AG08395 (cell line): ENCODE data around the gene WFIKKN1.

ENCODE experiments used
- DNase-seq: peaks from one replicate; pipeline ENCODE4 v3.0.0; 2012; ENCODE audit warnings: mixed read lengths, low spot score

WFIKKN1 gene

DNA sequence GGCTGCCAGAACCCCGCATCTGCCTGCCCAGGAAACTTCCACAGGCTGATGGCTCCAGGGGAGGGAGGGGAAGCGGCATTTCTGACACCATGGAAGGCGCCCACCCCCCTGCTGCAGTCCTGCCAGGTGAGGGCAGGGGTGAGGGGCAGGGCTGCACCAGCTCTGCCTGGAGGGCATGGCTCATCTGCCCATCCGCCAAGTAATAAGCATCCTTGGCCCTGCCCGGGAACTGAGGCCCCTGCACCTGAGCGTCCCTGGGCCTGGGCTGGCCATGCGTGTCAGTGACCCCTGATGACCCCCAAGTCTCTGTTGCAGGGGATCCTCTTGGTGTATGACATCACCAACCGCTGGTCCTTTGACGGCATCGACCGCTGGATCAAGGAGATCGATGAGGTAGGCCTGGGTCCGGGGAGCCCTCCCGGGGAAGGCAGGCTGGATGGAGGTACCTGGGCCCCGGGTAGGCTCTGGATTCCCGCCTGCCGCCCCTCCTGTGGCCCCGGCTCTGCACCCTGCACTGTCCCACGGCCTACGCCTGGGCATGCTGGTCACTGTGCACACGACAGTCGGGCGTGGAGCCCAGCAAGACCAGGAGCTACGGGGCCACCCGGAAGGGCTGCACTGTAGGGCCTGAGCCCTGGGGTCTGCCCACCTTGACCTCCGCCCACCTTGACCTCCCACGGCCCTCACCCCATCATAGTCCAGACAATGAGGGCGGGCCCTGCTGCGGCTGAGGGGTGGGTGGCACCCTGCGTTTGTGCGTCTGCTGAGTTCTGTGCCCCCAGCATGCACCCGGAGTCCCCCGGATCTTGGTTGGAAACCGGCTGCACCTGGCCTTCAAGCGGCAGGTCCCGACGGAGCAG, 5.4 kb upstream of the WFIKKN1 start:
- DNase-seq = no peak

DNA sequence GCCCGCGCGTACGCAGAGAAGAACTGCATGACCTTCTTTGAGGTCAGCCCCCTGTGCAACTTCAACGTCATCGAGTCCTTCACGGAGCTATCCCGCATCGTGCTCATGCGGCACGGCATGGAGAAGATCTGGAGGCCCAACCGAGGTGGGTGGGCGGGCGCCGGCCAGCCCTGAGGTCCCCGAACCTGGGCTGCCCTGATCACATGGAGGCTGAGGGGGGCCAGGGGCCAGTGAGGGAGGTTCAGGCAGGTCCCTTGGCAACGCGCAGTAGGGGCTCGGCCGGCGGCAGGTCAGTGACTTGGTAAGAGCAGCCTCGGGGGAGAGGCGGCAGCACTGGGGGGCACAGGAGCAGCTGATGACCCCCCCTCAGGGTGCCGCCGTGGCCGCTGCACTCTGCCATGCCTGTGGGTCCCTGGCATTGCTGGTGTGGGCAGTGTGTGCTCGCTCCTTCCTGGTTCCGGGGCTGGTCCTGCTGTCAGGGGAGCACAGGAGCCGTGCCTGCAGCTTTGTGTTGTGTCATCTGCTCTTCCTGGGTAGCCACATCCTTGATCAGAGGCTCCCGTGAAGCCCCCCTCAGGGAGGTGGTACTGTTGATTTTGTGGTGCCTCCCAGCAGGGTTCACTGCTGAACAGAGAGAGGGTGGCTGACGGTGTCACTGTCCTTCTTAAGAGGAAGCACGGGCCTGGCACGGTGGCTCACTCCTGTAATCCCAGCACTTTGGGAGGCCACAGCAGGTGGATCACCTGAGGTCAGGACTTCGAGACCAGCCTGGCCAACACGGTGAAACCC, 4.6 kb upstream of the WFIKKN1 start:
- no peak for DNase-seq

DNA sequence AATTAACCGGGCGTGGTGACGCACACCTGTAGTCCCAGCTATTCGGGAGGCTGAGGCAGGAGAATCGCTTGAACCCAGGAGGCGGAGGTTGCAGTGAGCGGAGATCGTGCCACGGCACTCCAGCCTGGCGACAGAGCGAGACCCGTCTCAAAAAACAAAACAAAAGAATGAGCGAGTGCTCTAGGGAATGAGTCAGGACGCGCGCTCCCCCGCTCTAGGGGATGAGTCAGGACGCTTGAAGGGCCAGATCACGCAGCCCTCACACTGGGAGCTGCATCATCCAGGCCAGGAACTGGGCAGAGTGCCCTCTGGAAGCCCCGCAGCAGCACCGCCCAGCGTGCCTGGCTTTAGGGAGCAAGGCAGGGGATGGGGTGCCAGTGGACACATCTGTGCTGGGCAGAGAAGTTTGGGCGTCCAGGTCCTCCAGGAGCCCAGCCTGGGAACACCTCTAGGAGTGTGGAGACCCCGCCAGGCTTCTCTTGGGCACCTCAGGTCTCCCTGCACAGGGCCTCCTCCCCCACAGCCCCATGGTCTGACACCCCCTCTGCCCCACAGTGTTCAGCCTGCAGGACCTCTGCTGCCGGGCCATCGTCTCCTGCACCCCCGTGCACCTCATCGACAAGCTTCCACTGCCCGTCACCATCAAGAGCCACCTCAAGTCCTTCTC, 3.9 kb upstream of the WFIKKN1 start:
- peak; percentile 98 for DNase-seq

DNA sequence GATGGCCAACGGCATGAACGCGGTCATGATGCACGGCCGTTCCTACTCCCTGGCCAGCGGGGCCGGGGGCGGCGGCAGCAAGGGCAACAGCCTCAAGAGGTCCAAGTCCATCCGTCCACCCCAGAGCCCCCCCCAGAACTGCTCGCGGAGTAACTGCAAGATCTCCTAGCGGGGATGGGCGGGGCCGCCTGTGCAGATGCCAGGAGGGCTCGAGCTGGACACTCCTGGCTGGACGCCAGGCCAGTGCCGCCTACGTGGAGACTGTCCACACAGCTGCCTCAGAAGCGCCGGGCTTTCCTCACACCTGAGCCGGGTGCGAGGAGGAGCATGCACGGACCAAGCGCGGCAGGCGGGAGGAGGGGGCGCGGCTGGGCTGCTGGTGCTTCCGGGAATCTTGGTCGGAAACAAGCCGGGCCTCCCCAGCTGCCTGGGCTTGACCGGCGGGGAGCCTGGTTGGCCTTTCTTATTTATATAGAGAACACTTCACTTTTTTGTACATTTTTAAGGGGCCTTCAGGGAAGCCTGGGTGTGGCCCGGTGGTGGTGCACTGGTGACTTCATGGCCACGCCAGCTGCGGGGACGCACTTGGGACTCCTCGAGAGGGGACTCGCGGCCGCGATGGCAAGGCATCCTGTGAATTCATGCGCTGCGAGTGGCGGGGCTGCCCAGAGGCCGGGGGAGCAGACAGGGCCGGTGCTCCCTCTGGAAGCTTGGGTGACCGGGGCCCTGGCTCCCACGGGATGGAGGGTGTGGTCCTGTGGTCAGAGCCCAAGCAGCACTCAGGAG, 3.1 kb upstream of the WFIKKN1 start:
- DNase-seq = no peak

DNA sequence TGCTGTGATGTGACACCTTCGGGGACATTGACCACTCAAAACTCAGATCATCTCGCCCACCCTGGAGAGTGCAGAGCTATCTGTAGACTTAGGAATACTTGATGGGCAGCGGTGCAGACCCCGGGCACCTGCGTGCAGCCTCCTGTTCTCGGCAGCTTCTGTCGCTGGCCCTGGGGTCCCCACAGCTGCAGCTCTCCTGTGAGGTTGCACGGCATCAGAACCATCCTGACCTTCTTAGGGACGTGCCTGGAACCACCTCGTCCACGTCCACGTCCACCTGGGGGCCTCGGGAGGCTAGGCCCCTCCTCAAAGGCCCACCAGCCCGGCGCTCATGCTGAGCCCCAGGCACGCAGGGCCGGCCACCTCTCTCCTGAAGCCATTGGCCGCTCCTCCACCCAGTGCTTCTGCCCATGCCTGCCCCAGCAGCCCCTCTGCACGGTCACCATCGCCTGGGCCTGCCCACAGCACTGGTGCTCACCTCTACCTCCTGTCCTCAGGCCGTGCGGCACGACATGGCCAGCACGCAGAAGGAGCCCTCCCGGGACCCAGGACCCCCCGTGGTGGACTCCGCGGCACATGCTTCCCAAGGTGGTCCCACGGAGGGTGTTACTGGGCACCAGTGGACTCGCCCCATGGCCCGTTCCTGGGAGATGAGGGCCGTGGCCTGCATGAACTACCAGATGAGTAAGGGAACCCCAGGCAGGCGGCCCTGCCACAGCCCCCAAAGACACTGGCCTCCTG, 2.3 kb upstream of the WFIKKN1 start:
- no peak for DNase-seq

DNA sequence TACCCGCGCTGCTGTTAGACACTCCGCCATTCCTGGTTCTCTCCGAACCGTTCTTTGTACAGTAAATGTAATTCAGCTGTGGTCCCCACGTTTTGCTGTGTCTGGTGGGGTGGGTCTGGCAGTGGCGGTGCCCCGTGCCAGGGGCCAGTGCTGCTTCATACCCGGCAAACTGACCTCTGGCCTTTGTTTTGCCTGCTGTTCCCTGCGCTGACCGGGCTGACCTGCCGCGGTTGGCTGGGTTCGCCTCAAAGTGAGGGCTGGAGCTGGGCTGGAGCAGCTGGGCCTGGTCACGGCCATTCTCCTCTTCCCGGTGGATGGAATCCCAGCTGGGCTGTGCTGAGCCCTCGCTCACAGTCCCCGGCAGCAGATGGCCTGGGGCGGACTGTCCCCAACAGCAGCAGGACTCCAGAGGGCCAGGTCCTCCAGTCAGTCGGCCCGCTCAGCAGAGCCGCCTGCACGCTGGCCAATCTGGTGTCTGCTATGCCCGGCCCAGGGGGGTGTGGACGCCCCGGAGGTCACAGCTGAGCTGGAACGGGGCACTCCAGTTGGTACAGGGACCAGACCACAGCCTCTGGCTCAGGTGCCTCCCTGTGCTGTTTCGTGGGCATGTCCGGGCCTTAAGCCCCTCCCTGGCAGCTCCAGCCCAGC, 1.5 kb upstream of the WFIKKN1 start:
- no peak for DNase-seq

DNA sequence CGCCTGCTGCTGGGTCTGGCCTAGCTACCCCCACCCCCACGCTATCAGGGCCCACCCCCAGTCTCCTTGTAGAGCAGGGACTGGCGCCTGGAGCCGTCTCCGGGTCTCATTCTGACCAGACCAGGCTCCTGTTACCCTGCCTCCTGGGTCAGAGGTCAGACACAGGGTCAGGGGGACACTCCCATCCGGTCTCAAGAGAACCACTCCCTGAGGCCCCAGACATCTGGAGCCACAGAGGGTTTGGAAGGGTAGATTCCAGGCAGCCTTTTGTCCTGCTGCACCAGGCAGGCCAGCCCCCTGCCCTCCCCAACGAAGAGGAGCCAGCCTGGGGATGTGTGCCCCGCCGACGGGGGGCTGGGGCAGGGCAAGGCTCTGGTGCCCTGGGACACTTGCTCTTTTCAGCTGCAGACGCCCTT, 944 bp upstream of the WFIKKN1 start:
- no peak for DNase-seq

DNA sequence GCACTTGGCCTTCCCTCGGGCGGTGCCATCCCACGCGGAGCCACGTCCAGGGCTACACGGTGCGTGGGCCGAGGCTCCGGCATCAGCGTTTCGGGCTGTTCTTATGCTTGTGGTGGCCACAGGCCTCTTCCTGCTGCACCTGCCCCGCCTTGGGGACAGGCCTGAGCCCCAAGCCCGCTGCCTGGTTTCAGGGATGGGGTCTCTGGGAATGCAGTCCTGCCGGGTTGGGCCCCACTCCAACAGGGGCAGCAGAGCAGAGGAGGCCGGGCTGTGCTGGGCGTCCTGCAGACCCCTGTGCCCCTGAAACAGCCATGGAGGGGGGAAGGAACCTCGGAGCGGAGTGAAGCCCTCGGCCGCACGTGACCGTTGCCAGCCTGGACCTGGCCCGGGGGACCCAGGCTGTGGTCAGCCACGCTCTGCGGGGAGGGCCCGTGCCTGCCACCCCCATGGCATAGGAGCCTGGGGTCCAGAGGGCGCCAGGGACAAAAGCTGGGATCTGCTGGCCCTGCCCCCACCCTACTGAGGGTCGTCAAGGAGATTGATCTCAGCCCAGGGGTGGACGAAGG, 453 bp upstream of the WFIKKN1 start:
- no peak for DNase-seq

DNA sequence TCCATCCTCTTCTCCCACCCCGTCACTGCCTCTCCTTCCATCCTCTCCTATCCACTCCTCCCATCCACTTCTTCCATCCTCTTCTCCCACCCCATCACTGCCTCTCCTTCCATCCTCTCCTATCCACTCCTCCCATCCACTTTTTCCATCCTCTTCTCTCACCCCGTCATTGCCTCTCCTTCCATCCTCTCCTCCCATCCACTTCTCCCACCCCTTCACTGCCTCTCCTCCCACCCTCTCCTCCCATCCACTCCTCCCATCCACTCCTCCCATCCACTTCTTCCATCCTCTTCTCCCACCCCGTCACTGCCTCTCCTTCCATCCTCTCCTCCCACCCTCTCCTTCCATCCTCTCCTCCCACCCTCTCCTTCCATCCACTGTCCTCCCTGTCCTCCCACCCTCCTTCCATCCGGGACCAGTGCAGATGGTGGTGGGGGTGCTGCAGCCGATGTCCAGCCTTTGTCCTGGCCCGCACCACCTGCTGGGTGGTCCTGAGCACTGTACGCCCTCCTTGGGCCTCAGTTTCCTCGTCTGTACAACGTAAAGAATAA, 1.1 kb downstream of the WFIKKN1 start:
- DNase-seq = no peak

DNA sequence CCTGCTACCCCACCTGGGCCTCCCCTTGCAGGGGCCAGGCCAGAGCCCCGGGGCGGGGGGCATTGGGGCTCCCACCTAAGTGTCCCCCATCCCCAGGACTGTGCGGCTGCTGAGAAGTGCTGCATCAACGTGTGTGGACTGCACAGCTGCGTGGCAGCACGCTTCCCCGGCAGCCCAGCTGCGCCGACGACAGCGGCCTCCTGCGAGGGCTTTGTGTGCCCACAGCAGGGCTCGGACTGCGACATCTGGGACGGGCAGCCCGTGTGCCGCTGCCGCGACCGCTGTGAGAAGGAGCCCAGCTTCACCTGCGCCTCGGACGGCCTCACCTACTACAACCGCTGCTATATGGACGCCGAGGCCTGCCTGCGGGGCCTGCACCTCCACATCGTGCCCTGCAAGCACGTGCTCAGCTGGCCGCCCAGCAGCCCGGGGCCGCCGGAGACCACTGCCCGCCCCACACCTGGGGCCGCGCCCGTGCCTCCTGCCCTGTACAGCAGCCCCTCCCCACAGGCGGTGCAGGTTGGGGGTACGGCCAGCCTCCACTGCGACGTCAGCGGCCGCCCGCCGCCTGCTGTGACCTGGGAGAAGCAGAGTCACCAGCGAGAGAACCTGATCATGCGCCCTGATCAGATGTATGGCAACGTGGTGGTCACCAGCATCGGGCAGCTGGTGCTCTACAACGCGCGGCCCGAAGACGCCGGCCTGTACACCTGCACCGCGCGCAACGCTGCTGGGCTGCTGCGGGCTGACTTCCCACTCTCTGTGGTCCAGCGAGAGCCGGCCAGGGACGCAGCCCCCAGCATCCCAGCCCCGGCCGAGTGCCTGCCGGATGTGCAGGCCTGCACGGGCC, 1.9 kb downstream of the WFIKKN1 start:
- no peak for DNase-seq

DNA sequence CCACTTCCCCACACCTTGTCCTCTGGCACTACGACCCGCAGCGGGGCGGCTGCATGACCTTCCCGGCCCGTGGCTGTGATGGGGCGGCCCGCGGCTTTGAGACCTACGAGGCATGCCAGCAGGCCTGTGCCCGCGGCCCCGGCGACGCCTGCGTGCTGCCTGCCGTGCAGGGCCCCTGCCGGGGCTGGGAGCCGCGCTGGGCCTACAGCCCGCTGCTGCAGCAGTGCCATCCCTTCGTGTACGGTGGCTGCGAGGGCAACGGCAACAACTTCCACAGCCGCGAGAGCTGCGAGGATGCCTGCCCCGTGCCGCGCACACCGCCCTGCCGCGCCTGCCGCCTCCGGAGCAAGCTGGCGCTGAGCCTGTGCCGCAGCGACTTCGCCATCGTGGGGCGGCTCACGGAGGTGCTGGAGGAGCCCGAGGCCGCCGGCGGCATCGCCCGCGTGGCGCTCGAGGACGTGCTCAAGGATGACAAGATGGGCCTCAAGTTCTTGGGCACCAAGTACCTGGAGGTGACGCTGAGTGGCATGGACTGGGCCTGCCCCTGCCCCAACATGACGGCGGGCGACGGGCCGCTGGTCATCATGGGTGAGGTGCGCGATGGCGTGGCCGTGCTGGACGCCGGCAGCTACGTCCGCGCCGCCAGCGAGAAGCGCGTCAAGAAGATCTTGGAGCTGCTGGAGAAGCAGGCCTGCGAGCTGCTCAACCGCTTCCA, 2.7 kb downstream of the WFIKKN1 start:
- DNase-seq = no peak

DNA sequence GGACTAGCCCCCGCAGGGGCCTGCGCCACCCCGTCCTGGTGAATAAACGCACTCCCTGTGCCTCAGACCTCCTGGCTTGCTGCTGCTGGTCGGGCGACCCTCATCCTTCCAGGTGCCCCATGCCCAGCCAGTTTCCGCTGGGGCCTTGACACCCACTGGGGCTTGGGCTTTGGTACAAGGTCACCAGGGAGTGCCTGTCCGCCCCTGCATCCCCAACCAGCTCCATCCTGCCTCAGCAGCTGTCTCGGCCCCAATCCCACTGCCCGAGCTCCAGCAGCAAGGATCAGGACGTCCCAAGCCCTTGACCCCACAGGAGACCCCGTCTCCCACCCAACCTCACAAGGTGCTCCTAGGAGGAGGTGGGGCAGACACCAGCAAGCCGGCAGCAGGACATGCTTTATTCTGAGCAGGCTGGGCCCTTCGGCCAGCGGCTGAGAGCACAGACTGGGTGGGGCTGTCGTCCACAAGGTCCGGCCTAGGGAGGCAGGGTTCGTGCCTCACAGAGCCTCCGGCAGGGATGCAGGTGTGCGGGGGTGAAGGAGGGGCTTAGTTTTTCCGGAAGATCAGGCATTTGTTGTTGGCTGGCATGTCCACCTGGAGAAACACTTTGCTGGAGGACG, 3.4 kb downstream of the WFIKKN1 start:
- no peak for DNase-seq

DNA sequence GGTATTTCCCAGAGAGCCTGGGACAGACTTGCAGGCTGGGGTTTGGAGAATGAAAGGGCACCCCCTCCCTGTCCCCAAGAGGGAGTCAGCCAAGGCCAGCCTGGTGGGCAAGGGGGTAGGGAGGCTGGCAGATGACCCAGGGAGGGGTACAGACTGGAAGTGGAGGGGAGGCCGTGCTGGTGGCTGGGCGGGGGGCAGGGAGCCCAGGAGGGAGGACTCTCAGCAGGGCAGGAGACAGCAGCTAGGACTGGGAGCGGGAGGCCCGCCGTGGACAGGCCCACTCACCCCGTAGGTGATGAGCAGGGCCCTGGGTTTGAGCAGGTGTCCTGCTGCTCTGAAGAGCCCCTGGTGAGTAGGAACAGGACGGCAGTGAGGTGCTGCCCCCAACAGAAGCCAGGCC, 4.2 kb downstream of the WFIKKN1 start:
- no peak for DNase-seq

DNA sequence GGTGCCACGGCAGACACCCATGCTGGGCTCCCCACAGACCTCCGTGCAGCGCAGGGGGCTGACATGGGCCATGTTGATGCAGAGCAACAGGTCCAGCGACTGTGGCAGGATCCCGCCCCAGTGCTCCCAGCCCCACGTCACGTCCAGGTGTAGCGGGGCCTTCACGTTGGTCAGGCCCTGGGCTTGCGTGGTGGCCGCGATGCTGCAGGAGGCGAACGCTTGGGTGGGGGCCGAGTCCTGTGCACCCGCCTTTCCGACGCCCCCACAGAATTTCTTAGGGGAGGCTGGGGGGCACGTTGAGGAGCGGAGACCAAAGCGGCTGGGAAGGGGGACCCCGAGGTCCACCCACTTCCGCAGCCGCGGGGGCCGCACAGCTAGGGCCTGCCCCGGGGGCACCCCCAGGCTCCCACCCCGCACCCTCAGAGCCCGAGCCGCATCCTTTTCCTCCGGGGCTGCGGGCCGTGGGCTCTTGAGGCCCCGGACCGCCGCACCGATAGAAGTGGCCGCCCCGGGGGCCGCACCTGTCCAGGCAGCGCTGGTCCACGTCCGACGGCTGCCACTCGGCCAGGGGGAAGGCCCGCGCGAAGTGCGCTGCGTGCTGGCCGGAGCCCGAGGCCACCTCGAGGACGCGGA, 4.9 kb downstream of the WFIKKN1 start:
- no peak for DNase-seq

DNA sequence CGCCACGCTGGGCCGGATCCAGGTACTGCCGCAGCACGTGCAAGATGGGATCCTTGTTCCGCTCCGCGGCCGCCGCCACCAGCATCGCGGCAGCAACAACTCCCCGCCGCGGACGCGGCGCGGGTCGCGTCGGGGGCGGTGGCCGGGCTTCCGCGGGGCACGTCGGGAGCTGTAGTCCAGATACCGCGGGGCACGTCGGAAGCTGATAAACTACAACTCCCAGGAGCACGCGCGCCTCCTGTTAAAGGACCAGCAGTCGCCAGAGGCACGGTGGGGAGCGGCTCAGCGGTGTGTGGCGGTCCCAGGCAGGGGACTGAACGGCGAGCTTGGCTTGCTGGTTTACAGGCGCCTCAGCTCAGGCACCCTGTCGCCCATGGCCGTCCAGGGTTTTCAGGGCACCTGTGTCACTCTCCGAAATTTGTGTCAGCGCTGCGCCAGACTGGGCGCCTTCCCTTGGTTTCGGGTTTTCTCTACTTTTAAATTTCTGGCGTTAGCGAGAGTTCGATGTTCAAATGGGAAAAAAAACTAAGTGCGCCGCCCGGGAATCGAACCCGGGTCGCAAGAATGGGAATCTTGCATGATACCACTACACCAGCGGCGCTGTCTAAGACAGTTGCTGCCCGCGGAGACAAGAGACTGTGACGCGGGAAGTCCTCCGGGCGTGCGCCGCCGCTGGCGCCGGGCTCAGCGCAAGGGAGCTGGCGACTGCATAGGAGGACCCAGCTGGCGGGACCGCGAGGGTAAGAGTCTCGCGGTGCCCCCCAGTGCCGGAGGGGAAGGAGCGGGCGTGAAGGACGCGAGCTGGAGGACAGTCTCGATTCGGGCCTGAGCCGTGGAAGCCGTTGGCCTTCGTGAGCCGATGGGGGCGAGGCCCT, 5.7 kb downstream of the WFIKKN1 start, which contains the start of gene METTL26:
TSS of gene METTL26 (minus strand) at position 100 of the 875 bp plus-strand sequence. CDS start at position 85, 15 bp downstream.
- peak; percentile 93 for DNase-seq
